Astrocyte (in vitro differentiated cells and primary cell): Measurements from ENCODE around the gene XCL1. TPM values are rescaled to one million over a fixed set of nuclear protein-coding genes. Genes with fewer than 3 reads are reported as not detected.

Source experiments
- DNase-seq: peaks from one replicate; pipeline ENCODE4 v3.0.0-alpha.2; 2010; ENCODE audit warnings: low read depth
- FAIRE-seq: peaks from 2 replicates; lab custom pipeline; 2011; peaks lifted over from hg19 to GRCh38; lab: Jason Lieb, UNC
- H2AFZ ChIP-seq: 2 replicates; pipeline ENCODE4 v1.6.0; 2012; ENCODE audit warnings: low read depth, low read length, inconsistent platforms
- H3K27ac ChIP-seq: 2 replicates; pipeline ENCODE4 v1.5.1; 2011; ENCODE audit warnings: low read depth, low read length, inconsistent platforms
- H3K27me3 ChIP-seq: 2 replicates; pipeline ENCODE4 v1.6.0; 2011; ENCODE audit warnings: low read length, inconsistent platforms; ENCODE audit not compliant: insufficient read depth
- H3K36me3 ChIP-seq: 2 replicates; pipeline ENCODE4 v1.5.1; 2011; ENCODE audit warnings: low read length, inconsistent platforms; ENCODE audit not compliant: insufficient read depth
- H3K4me1 ChIP-seq: 2 replicates; pipeline ENCODE4 v1.5.1; 2011; ENCODE audit warnings: low read length, inconsistent platforms; ENCODE audit not compliant: insufficient read depth
- H3K4me2 ChIP-seq: 2 replicates; pipeline ENCODE4 v1.6.0; 2012; ENCODE audit warnings: low read length, inconsistent platforms
- H3K4me3 ChIP-seq: 2 replicates; pipeline ENCODE4 v1.5.1; 2011; ENCODE audit warnings: low read depth, mild to moderate bottlenecking, low read length, inconsistent platforms; ENCODE audit not compliant: insufficient read depth
- H3K79me2 ChIP-seq: 2 replicates; pipeline ENCODE4 v1.6.0; 2012; ENCODE audit warnings: mild to moderate bottlenecking, low read length, inconsistent platforms; ENCODE audit not compliant: insufficient read depth
- H3K9ac ChIP-seq: 2 replicates; pipeline ENCODE4 v1.6.0; 2012; ENCODE audit warnings: mild to moderate bottlenecking, low read length, inconsistent platforms
- H3K9me3 ChIP-seq: 2 replicates; pipeline ENCODE4 v1.5.1; 2012; ENCODE audit warnings: low read depth, mild to moderate bottlenecking, low read length, inconsistent platforms; ENCODE audit not compliant: insufficient read depth
- H4K20me1 ChIP-seq: 2 replicates; pipeline ENCODE4 v1.6.0; 2012; ENCODE audit warnings: low read length, inconsistent platforms; ENCODE audit not compliant: insufficient read depth
- H3K27ac Mint-ChIP-seq: one replicate; pipeline ENCODE4 v1.8.0; 2021; ENCODE audit warnings: mild to moderate bottlenecking, mixed read lengths; ENCODE audit not compliant: unreplicated experiment
- H3K27me3 Mint-ChIP-seq: one replicate; pipeline ENCODE4 v1.8.0; 2021; ENCODE audit warnings: low read depth, mixed read lengths; ENCODE audit not compliant: unreplicated experiment
- H3K36me3 Mint-ChIP-seq: one replicate; pipeline ENCODE4 v1.8.0; 2021; ENCODE audit warnings: low read depth, mixed read lengths; ENCODE audit not compliant: unreplicated experiment
- H3K4me1 Mint-ChIP-seq: one replicate; pipeline ENCODE4 v1.8.0; 2021; ENCODE audit warnings: low read depth, mixed read lengths; ENCODE audit not compliant: unreplicated experiment
- H3K4me3 Mint-ChIP-seq: one replicate; pipeline ENCODE4 v1.8.0; 2021; ENCODE audit warnings: mild to moderate bottlenecking, moderate library complexity, mixed read lengths; ENCODE audit not compliant: unreplicated experiment
- H3K9me3 Mint-ChIP-seq: one replicate; pipeline ENCODE4 v1.8.0; 2021; ENCODE audit warnings: mild to moderate bottlenecking, mixed read lengths; ENCODE audit not compliant: unreplicated experiment
- EZH2 ChIP-seq: IDR thresholded peaks from 2 replicates; pipeline ENCODE4 v1.6.1; 2012; ENCODE audit warnings: mild to moderate bottlenecking, low read length, inconsistent platforms; ENCODE audit not compliant: insufficient read depth
- total RNA-seq: library from RNA; stranded (reverse); gene quantifications from 2 replicates; pipeline ENCODE4 v1.2.1, GENCODE V29; 2021
- TF ChIP-seq, protein P1 (sequence below): IDR thresholded peaks from 2 replicates; pipeline ENCODE4 v1.5.1; 2011; ENCODE audit warnings: low read depth, mild to moderate bottlenecking, inconsistent platforms, low read length, moderate library complexity; ENCODE audit not compliant: insufficient read depth

The XCL1 gene
- total RNA-seq, 1 donor from 2014 or later, result not detected

DNA sequence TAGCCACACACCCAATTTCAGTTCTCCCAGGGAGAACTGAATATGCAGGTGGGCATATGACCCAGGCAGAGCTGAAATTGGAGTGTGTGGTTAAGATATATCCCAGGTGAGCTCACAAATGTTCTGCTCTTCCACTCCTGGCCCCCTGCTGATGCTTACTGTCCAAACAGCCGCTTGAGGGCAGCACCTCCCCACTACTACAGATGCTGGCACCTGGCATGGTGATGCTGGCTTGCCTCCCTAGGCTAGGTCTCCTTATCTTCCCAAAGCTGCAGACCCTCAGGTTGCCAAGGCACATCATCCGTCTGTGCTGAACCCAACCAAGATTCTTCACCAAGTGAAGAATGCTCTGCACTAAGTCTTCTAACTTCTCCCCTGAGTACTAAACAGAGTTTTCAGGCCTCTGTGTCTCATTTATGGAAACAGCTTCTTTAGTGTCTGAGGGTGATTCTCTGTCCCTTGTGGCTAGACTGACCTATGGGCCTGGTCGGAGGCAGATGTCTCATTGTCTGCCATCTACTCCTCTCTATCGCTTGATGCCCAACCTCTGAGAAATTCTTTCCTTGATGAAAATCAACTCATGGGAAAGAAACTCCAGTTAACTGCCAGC lies 27.2 kb downstream of the XCL1 start:
- H3K4me3 ChIP-seq, result no peak overlapping the region
- peak; percentile 44 for DNase-seq
- H3K36me3 ChIP-seq, result no peaks in the 10 kb centered on the region
- no peaks in the 10 kb centered on the region for H3K4me1 ChIP-seq
- H3K4me2 ChIP-seq, result no peak overlapping the region
- Mint-ChIP-seq H3K9me3 (no peaks in the 10 kb centered on the region), H3K4me3 (no peak overlapping the region), H3K4me1 (peaks cover 9% of the 10 kb centered on the region), H3K27me3 (no peaks in the 10 kb centered on the region), H3K27ac (no peak overlapping the region), H3K36me3 (no peaks in the 10 kb centered on the region)
- H4K20me1 ChIP-seq, result no peaks in the 10 kb centered on the region
- H2AFZ ChIP-seq, result no peak overlapping the region
- H3K79me2 ChIP-seq, result no peaks in the 10 kb centered on the region
- H3K9ac ChIP-seq, result no peak overlapping the region
- no peak for FAIRE-seq
- no peak overlapping the region for H3K27ac ChIP-seq
- TF ChIP-seq, protein P1, sequence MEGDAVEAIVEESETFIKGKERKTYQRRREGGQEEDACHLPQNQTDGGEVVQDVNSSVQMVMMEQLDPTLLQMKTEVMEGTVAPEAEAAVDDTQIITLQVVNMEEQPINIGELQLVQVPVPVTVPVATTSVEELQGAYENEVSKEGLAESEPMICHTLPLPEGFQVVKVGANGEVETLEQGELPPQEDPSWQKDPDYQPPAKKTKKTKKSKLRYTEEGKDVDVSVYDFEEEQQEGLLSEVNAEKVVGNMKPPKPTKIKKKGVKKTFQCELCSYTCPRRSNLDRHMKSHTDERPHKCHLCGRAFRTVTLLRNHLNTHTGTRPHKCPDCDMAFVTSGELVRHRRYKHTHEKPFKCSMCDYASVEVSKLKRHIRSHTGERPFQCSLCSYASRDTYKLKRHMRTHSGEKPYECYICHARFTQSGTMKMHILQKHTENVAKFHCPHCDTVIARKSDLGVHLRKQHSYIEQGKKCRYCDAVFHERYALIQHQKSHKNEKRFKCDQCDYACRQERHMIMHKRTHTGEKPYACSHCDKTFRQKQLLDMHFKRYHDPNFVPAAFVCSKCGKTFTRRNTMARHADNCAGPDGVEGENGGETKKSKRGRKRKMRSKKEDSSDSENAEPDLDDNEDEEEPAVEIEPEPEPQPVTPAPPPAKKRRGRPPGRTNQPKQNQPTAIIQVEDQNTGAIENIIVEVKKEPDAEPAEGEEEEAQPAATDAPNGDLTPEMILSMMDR, result peak; percentile 72
- TF ChIP-seq EZH2, result no peak
- H3K27me3 ChIP-seq, result no peaks in the 10 kb centered on the region
- no peaks in the 10 kb centered on the region for H3K9me3 ChIP-seq

GRCh38 chr1:168605443-168605842 lies 29.0 kb downstream of the XCL1 start:
- Histone ChIP-seq H3K27me3 (no peaks in the 10 kb centered on the region), H3K36me3 (no peaks in the 10 kb centered on the region), H4K20me1 (no peaks in the 10 kb centered on the region), H3K4me1 (peaks cover 7% of the 10 kb centered on the region), H3K4me3 (no peak overlapping the region), H3K27ac (no peak overlapping the region), H3K4me2 (no peak overlapping the region), H3K9ac (no peak overlapping the region), H2AFZ (no peak overlapping the region), H3K9me3 (no peaks in the 10 kb centered on the region), H3K79me2 (no peaks in the 10 kb centered on the region)
- Mint-ChIP-seq H3K4me3 (no peak overlapping the region), H3K9me3 (no peaks in the 10 kb centered on the region), H3K27me3 (no peaks in the 10 kb centered on the region), H3K27ac (no peak overlapping the region), H3K36me3 (no peaks in the 10 kb centered on the region), H3K4me1 (peaks cover 13% of the 10 kb centered on the region)
- DNase-seq (no peak), FAIRE-seq (no peak)
- TF ChIP-seq, protein P1, result no peak
- no peak for TF ChIP-seq EZH2

GRCh38 chr1:168606096-168606495 lies 29.7 kb downstream of the XCL1 start:
- H3K79me2 ChIP-seq, result no peaks in the 10 kb centered on the region
- Mint-ChIP-seq H3K4me1 (peaks cover 13% of the 10 kb centered on the region), H3K27ac (no peak overlapping the region), H3K36me3 (no peaks in the 10 kb centered on the region), H3K9me3 (no peaks in the 10 kb centered on the region), H3K4me3 (no peak overlapping the region), H3K27me3 (no peaks in the 10 kb centered on the region)
- TF ChIP-seq, protein P1, result no peak
- no peak for TF ChIP-seq EZH2
- H3K27ac ChIP-seq, result no peak overlapping the region
- H3K9me3 ChIP-seq, result no peaks in the 10 kb centered on the region
- H3K4me1 ChIP-seq, result peaks cover 7% of the 10 kb centered on the region
- no peak overlapping the region for H3K4me2 ChIP-seq
- H3K36me3 ChIP-seq, result no peaks in the 10 kb centered on the region
- H3K4me3 ChIP-seq, result no peak overlapping the region
- no peak overlapping the region for H2AFZ ChIP-seq
- FAIRE-seq, result no peak
- no peak for DNase-seq
- H3K27me3 ChIP-seq, result no peaks in the 10 kb centered on the region
- H4K20me1 ChIP-seq, result no peaks in the 10 kb centered on the region
- H3K9ac ChIP-seq, result no peak overlapping the region
